Neural cell (in vitro differentiated cells): Measurements from ENCODE around the gene CDH4. TPM values are rescaled to one million over a fixed set of nuclear protein-coding genes. Genes with fewer than 3 reads are reported as not detected.

Source experiments
- H2AFZ ChIP-seq: fragments of 200-600, 300-800 bp; sonication (generic), shearing (Covaris generic); 2 replicates; pipeline ENCODE4 v1.6.0; 2014; ENCODE audit warnings: low read depth, mild to moderate bottlenecking, antibody characterized with exemption, low read length, moderate library complexity
- H3F3A ChIP-seq: fragments of 200-600 bp; shearing (Covaris generic); 2 replicates; pipeline ENCODE4 v1.6.1; 2016; ENCODE audit warnings: mild to moderate bottlenecking, moderate library complexity, mixed read lengths, antibody characterized with exemption, low read length; ENCODE audit not compliant: insufficient read depth, poor library complexity, severe bottlenecking
- H3K27ac ChIP-seq: fragments of 200-600, 300-800 bp; sonication (generic), shearing (Covaris generic); 2 replicates; pipeline ENCODE4 v1.5.1; 2014; ENCODE audit warnings: mild to moderate bottlenecking, low read length, moderate library complexity
- H3K27me3 ChIP-seq: fragments of 300-800, 200-600 bp; sonication (generic), shearing (Covaris generic); 2 replicates; pipeline ENCODE4 v1.6.0; 2014; ENCODE audit warnings: mild to moderate bottlenecking, low read depth, low read length, moderate library complexity; ENCODE audit not compliant: insufficient read depth
- H3K36me3 ChIP-seq: fragments of 300-800, 200-600 bp; sonication (generic), shearing (Covaris generic); 2 replicates; pipeline ENCODE4 v1.5.1; 2014; ENCODE audit warnings: mild to moderate bottlenecking, antibody characterized with exemption, low read length, moderate library complexity; ENCODE audit not compliant: insufficient read depth
- H3K4me2 ChIP-seq: fragments of 300-800, 200-600 bp; sonication (generic), shearing (Covaris generic); 2 replicates; pipeline ENCODE4 v1.6.0; 2014; ENCODE audit warnings: mild to moderate bottlenecking, low read length
- H3K4me3 ChIP-seq: fragments of 300-800, 200-600 bp; sonication (generic), shearing (Covaris generic); 2 replicates; pipeline ENCODE4 v1.5.1; 2014; ENCODE audit warnings: mild to moderate bottlenecking, low read length, moderate library complexity
- H3K79me2 ChIP-seq: fragments of 200-600 bp; shearing (Covaris generic); replicated peaks from 2 replicates; pipeline ENCODE4 v1.6.0; 2014; ENCODE audit warnings: mild to moderate bottlenecking, low read length, moderate library complexity; ENCODE audit not compliant: insufficient read depth
- H3K9ac ChIP-seq: fragments of 300-800, 200-600 bp; sonication (generic), shearing (Covaris generic); 2 replicates; pipeline ENCODE4 v1.6.1; 2016; ENCODE audit warnings: mild to moderate bottlenecking, low read length, mixed read lengths
- H3K9me2 ChIP-seq: fragments of 200-600 bp; shearing (Covaris generic); 2 replicates; pipeline ENCODE4 v1.6.1; 2016; ENCODE audit warnings: mild to moderate bottlenecking, low read length, mixed read lengths; ENCODE audit not compliant: insufficient read depth
- H3K9me3 ChIP-seq: fragments of 200-600, 300-800 bp; sonication (generic), shearing (Covaris generic); 2 replicates; pipeline ENCODE4 v1.6.1; 2016; ENCODE audit warnings: mild to moderate bottlenecking, mixed run types, low read length, moderate library complexity, mixed read lengths
- H4K20me1 ChIP-seq: fragments of 200-600 bp; shearing (Covaris generic); 2 replicates; pipeline ENCODE4 v1.6.1; 2016; ENCODE audit warnings: mild to moderate bottlenecking, mixed run types; ENCODE audit not compliant: insufficient read depth
- CTCF ChIP-seq: fragments of 450-650 bp; IDR thresholded peaks from 2 replicates; pipeline ENCODE4 v1.5.1; 2014; ENCODE audit warnings: antibody characterized with exemption, mild to moderate bottlenecking, moderate library complexity; ENCODE audit not compliant: poor library complexity, severe bottlenecking
- EP300 ChIP-seq: fragments of 450-650 bp; conservative IDR thresholded peaks from 2 replicates; pipeline ENCODE4 v1.6.1; 2014; ENCODE audit warnings: antibody characterized with exemption, mild to moderate bottlenecking, moderate library complexity; ENCODE audit not compliant: poor library complexity, severe bottlenecking
- EZH2 ChIP-seq: fragments of 200-600, 300-800 bp; shearing (Covaris generic), sonication (generic); IDR thresholded peaks from 2 replicates; pipeline ENCODE4 v1.6.1; 2014; ENCODE audit warnings: antibody characterized with exemption, low read length, borderline replicate concordance, mild to moderate bottlenecking; ENCODE audit not compliant: insufficient read depth, poor library complexity, severe bottlenecking
- MXI1 ChIP-seq: fragments of 450-650 bp; conservative IDR thresholded peaks from 2 replicates; pipeline ENCODE4 v1.6.1; 2014; ENCODE audit warnings: antibody characterized with exemption, mild to moderate bottlenecking; ENCODE audit not compliant: poor library complexity, severe bottlenecking
- POLR2AphosphoS5 ChIP-seq: IDR thresholded peaks from 2 replicates; pipeline ENCODE4 v1.6.1; 2012
- RAD21 ChIP-seq: fragments of 450-650 bp; conservative IDR thresholded peaks from 2 replicates; pipeline ENCODE4 v1.6.1; 2014; ENCODE audit warnings: antibody characterized with exemption, mild to moderate bottlenecking, moderate library complexity
- REST ChIP-seq: IDR thresholded peaks from 2 replicates; pipeline ENCODE4 v1.6.1; 2012; ENCODE audit warnings: borderline replicate concordance
- SMC3 ChIP-seq: fragments of 450-650 bp; conservative IDR thresholded peaks from 2 replicates; pipeline ENCODE4 v1.6.1; 2014; ENCODE audit warnings: antibody characterized with exemption, mild to moderate bottlenecking, moderate library complexity; ENCODE audit not compliant: poor library complexity
- TAF1 ChIP-seq: IDR thresholded peaks from 2 replicates; pipeline ENCODE4 v1.6.1; 2012; ENCODE audit warnings: low read depth
- polyA plus RNA-seq: library from polyadenylated mRNA; depleted of rRNA; stranded (reverse); fragments of >200 nt; gene quantifications from 2 replicates; pipeline ENCODE4 v1.2.3, GENCODE V29; 2014

Gene CDH4
- polyA plus RNA-seq, 1 donor from 2014 or later: 24.6 TPM

GRCh38 chr20:61613917-61614705, 362.1 kb downstream of the CDH4 start:
- H3K9ac ChIP-seq: no peak overlapping the region
- no peaks in the 10 kb centered on the region for H4K20me1 ChIP-seq
- TF ChIP-seq CTCF: no peak
- no peak for TF ChIP-seq RAD21
- TF ChIP-seq EP300: no peak
- TF ChIP-seq TAF1: no peak
- no peak for TF ChIP-seq POLR2AphosphoS5
- TF ChIP-seq MXI1: no peak
- no peak for TF ChIP-seq REST
- no peak for TF ChIP-seq SMC3
- TF ChIP-seq EZH2: no peak
- H3K36me3 ChIP-seq: no peaks in the 10 kb centered on the region
- H3K27me3 ChIP-seq: no peaks in the 10 kb centered on the region
- no peaks in the 10 kb centered on the region for H3K79me2 ChIP-seq
- no peak overlapping the region for H2AFZ ChIP-seq
- H3K27ac ChIP-seq: no peak overlapping the region
- no peaks in the 10 kb centered on the region for H3F3A ChIP-seq
- no peak overlapping the region for H3K4me2 ChIP-seq
- peaks cover 7% of the 10 kb centered on the region for H3K9me3 ChIP-seq
- no peak overlapping the region for H3K4me3 ChIP-seq
- no peaks in the 10 kb centered on the region for H3K9me2 ChIP-seq

GRCh38 chr20:61614706-61615100, 362.6 kb downstream of the CDH4 start:
- Histone ChIP-seq H3K27me3 (no peaks in the 10 kb centered on the region), H3K79me2 (no peaks in the 10 kb centered on the region), H4K20me1 (no peaks in the 10 kb centered on the region), H2AFZ (no peak overlapping the region), H3K9me2 (no peaks in the 10 kb centered on the region), H3K9ac (no peak overlapping the region), H3K36me3 (no peaks in the 10 kb centered on the region), H3K4me2 (no peak overlapping the region), H3K27ac (no peak overlapping the region), H3K9me3 (peaks cover 7% of the 10 kb centered on the region), H3K4me3 (no peak overlapping the region), H3F3A (no peaks in the 10 kb centered on the region)
- TF ChIP-seq POLR2AphosphoS5: no peak
- no peak for TF ChIP-seq MXI1
- no peak for TF ChIP-seq EP300
- TF ChIP-seq CTCF: no peak
- TF ChIP-seq REST: no peak
- TF ChIP-seq TAF1: no peak
- TF ChIP-seq SMC3: no peak
- TF ChIP-seq EZH2: no peak
- TF ChIP-seq RAD21: no peak
